Adrenal gland (tissue), 19 donors: ENCODE data around the gene TP53I3. TPM values are rescaled to one million over a fixed set of nuclear protein-coding genes. Genes with fewer than 3 reads are reported as not detected.

ENCODE experiments used
- DNase-seq, 7 donors: peaks; one replicate each; pipeline ENCODE4 v3.0.0-alpha.2; 2019 to 2020
- H3K27ac ChIP-seq, 5 donors: fragments of 200-600 bp; sonication (generic) in 4 of 5; 1 replicate in 3 of 5; 2 replicates in 2 of 5; pipeline versions ENCODE4 v1.5.1 to v1.8.0; 2016 to 2020; ENCODE audit warnings: mild to moderate bottlenecking in 1 of 5
- H3K27me3 ChIP-seq: fragments of 200-600 bp; 2 replicates; pipeline ENCODE4 v1.8.0; 2021
- H3K36me3 ChIP-seq, 2 donors: fragments of 200-600 bp; replicated peaks in 1 of 2; 1 replicate in 1 of 2; 2 replicates in 1 of 2; pipeline versions ENCODE4 v1.5.1 to v1.8.0; 2018 to 2022
- H3K4me1 ChIP-seq, 2 donors: fragments of 200-600 bp; replicated peaks in 1 of 2; 1 replicate in 1 of 2; 2 replicates in 1 of 2; pipeline versions ENCODE4 v1.5.1 to v1.8.0; 2018 to 2021
- H3K4me3 ChIP-seq, 4 donors: fragments of 200-600 bp; sonication (generic) in 3 of 4; one replicate each; pipeline ENCODE4 v1.5.1; 2016 to 2018
- H3K9me3 ChIP-seq, 3 donors: fragments of 200-600 bp; sonication (generic) in 1 of 3; replicated peaks in 1 of 3; 1 replicate in 2 of 3; 2 replicates in 1 of 3; pipeline versions ENCODE4 v1.5.1 to v1.8.0; 2016 to 2021
- POLR2A ChIP-seq, 2 donors: fragments of 450-650 bp; IDR thresholded peaks; one replicate each; pipeline ENCODE4 v1.6.1; 2017; ENCODE audit warnings: antibody characterized with exemption in 2 of 2, mild to moderate bottlenecking in 2 of 2, moderate library complexity in 1 of 2
- WGBS, 4 donors: extraction: QIAGEN DNeasy Blood & Tissue Kit in 2 of 4; methylation state at CpG; one replicate each; pipeline versions ENCODE4 v1.1.5 to v1.1.7; 2013 to 2017; 5-methylcytosine and 5-hydroxymethylcytosine counted together
- intact Hi-C, 2 donors: fragments of 100-400 bp; cut with DNase I; formaldehyde crosslinking; loops; one replicate each; pipeline versions ENCODE4 v1.14.1 to v1.15.0; 2022 to 2023
- long read RNA-seq, 10 donors: library from polyadenylated mRNA in 3 of 10; unstranded in 2 of 10; stranded (forward) in 1 of 10; transcript quantifications; one replicate each; pipeline ENCODE4 v2.0.0 and lab custom pipeline, GENCODE V29; 2021 to 2026
- polyA plus RNA-seq, 3 donors: library from polyadenylated mRNA; stranded (reverse); fragments of 200-250 nt in 2 of 3; fragments of 350-450 nt in 1 of 3; fragmentation: Illumina TruSeq in 1 of 3; extraction: RNeasy Lipid Tissue Mini Kit (QIAGEN cat#74804) in 1 of 3; gene quantifications; one replicate each; pipeline ENCODE4 v1.2.3, GENCODE V29; 2013 to 2014
- total RNA-seq, 9 donors: library from RNA; depleted of rRNA in 4 of 9; stranded (reverse); fragments of >200 nt in 4 of 9; fragments of 120-200 nt in 1 of 9; fragmentation: NEBNext Ultra II Directional in 1 of 9; extraction: Animal tissue kit (Norgen Biotek cat#: 25700) in 1 of 9; gene quantifications; one replicate each; pipeline versions ENCODE4 v1.1.0 to v1.2.4, GENCODE V29; 2013 to 2023
- TF ChIP-seq, protein P1 (sequence below), 6 experiments: fragments of 450-650 bp in 4 of 6; fragments of 200-600 bp in 2 of 6; sonication (generic) in 1 of 6; IDR thresholded peaks; 1 replicate in 5 of 6; 2 replicates in 1 of 6; pipeline versions ENCODE4 v1.5.1 to v1.8.0; 2016 to 2021; ENCODE audit warnings: antibody characterized with exemption in 6 of 6, mild to moderate bottlenecking in 2 of 6, moderate library complexity in 1 of 6
- donor health status: healthy with polysubstance abuse.
- donor health status: Bipolar disorder and iron deficiency.
- donor health status: DM: yes; HTN: yes; CAD: no.
- donor health status: DM: no; HTN: no; CAD: no.
- donor health status: DM: no; HTN: no; CAD: no.
- donor health status: DM: yes; HTN: yes; CAD: no.

TP53I3 gene, protein sequence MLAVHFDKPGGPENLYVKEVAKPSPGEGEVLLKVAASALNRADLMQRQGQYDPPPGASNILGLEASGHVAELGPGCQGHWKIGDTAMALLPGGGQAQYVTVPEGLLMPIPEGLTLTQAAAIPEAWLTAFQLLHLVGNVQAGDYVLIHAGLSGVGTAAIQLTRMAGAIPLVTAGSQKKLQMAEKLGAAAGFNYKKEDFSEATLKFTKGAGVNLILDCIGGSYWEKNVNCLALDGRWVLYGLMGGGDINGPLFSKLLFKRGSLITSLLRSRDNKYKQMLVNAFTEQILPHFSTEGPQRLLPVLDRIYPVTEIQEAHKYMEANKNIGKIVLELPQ
- total RNA-seq (10 to 100 TPM; 18.4 to 31.8 (median 26.9) TPM), polyA plus RNA-seq (10 to 100 TPM; 18.8 to 50.0 (median 48.4) TPM)
- long read RNA-seq, donor 1, transcript TP53I3-201 (5 exons, 1,998 nt): major isoform, 10 of 22 reads
- long read RNA-seq, donor 1, partial matches to known transcripts: 5 of 22 reads
- long read RNA-seq, donor 1, other reads (novel, unspliced or antisense): 0 of 22 reads
- long read RNA-seq, donor 2, partial matches to known transcripts: 0 of 4 reads
- long read RNA-seq, donor 2, other reads (novel, unspliced or antisense): 0 of 4 reads
- long read RNA-seq, donor 3, partial matches to known transcripts: 0 of 6 reads
- long read RNA-seq, donor 3, other reads (novel, unspliced or antisense): 0 of 6 reads
- long read RNA-seq, donor 4, transcript TP53I3-201 (5 exons, 1,998 nt): minor isoform, 7 of 28 reads
- long read RNA-seq, donor 4, transcript TP53I3-202 (6 exons, 1,635 nt): major isoform, 10 of 28 reads
- long read RNA-seq, donor 4, partial matches to known transcripts: 4 of 28 reads
- long read RNA-seq, donor 4, other reads (novel, unspliced or antisense): 2 of 28 reads
- long read RNA-seq, donor 5, transcript TP53I3-201 (5 exons, 1,998 nt): minor isoform, 5 of 36 reads
- long read RNA-seq, donor 5, transcript TP53I3-203 (4 exons, 747 nt): minor isoform, 6 of 36 reads
- long read RNA-seq, donor 5, transcript TP53I3-202 (6 exons, 1,635 nt): major isoform, 11 of 36 reads
- long read RNA-seq, donor 5, partial matches to known transcripts: 6 of 36 reads
- long read RNA-seq, donor 5, other reads (novel, unspliced or antisense): 4 of 36 reads
- long read RNA-seq, donor 6, transcript TP53I3-202 (6 exons, 1,635 nt): major isoform, 5 of 14 reads
- long read RNA-seq, donor 6, partial matches to known transcripts: 0 of 14 reads
- long read RNA-seq, donor 6, other reads (novel, unspliced or antisense): 3 of 14 reads
- long read RNA-seq, donor 7, partial matches to known transcripts: 0 of 4 reads
- long read RNA-seq, donor 7, other reads (novel, unspliced or antisense): 0 of 4 reads
- long read RNA-seq, donor 8, transcript TP53I3-202 (6 exons, 1,635 nt): major isoform, 6 of 9 reads
- long read RNA-seq, donor 8, partial matches to known transcripts: 0 of 9 reads
- long read RNA-seq, donor 8, other reads (novel, unspliced or antisense): 0 of 9 reads
- long read RNA-seq, donor 9, partial matches to known transcripts: 0 of 7 reads
- long read RNA-seq, donor 9, other reads (novel, unspliced or antisense): 0 of 7 reads
- long read RNA-seq, donor 10, partial matches to known transcripts: 0 of 5 reads
- long read RNA-seq, donor 10, other reads (novel, unspliced or antisense): 0 of 5 reads

- H3K36me3 ChIP-seq: peaks cover 0 to 21% of the 10 kb centered on the region in 2 donors
- TF ChIP-seq, protein P1, sequence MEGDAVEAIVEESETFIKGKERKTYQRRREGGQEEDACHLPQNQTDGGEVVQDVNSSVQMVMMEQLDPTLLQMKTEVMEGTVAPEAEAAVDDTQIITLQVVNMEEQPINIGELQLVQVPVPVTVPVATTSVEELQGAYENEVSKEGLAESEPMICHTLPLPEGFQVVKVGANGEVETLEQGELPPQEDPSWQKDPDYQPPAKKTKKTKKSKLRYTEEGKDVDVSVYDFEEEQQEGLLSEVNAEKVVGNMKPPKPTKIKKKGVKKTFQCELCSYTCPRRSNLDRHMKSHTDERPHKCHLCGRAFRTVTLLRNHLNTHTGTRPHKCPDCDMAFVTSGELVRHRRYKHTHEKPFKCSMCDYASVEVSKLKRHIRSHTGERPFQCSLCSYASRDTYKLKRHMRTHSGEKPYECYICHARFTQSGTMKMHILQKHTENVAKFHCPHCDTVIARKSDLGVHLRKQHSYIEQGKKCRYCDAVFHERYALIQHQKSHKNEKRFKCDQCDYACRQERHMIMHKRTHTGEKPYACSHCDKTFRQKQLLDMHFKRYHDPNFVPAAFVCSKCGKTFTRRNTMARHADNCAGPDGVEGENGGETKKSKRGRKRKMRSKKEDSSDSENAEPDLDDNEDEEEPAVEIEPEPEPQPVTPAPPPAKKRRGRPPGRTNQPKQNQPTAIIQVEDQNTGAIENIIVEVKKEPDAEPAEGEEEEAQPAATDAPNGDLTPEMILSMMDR (IDR thresholded peaks at IDR 0.05): peak; percentile 77 to 98 (median 94)
- TF ChIP-seq POLR2A (IDR thresholded peaks at IDR 0.05): peak; percentile 79 to 87
- WGBS, 4 donors: 0 to 2% (median 1%) methylated on average over 5 to 44 of the region's 44 CpGs
Measured at GRCh38 chr2:24084386-24085199, at the start of gene TP53I3. Gene TP53I3 (minus strand): TSS chr2:24084834. CDS start chr2:24084326, 508 bp downstream.

DNA sequence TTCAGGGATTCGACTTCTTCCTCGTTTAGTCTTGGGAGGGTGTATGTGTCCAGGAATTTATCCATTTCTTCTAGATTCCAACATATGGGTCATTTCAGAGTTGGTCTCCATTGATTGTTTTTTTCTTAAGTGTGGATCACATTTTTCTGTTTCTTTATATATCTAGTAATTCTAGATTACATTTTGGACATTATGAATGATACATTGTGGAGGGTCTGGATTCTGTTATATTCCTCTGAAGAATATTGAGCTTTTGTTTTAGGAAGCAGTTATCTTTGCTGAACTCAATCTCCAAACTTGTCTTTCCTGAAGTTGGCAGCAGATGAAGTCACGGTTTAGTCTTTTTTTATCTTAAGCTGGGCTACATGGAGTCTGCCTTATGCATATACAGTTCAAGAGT lies 47.9 kb upstream of the TP53I3 start:
- Histone ChIP-seq H3K4me3 (no peak overlapping the region), H3K4me1 (no peaks in the 10 kb centered on the region), H3K9me3 (no peaks in the 10 kb centered on the region), H3K27me3 (no peaks in the 10 kb centered on the region), H3K36me3 (no peaks in the 10 kb centered on the region), H3K27ac (no peak overlapping the region)
- intact Hi-C loops: no loop called here
- TF ChIP-seq, protein P1 (IDR thresholded peaks at IDR 0.05): no peak
- no peak for TF ChIP-seq POLR2A (IDR thresholded peaks at IDR 0.05)
- no peak for DNase-seq
- WGBS, 4 donors: 94 to 99% (median 95%) methylated on average over 3 of the region's 3 CpGs

More at GRCh38 chr2:24084386-24085199, at the start of gene TP53I3:
- peak; percentile 89 to 94 (median 92) for DNase-seq
- intact Hi-C loops: loop anchor here (10.0 kb wide), 1 partner anchor 260 kb away; no protein-coding TSS in a partner anchor
- peaks cover 6 to 19% of the 10 kb centered on the region in 2 donors for H3K4me1 ChIP-seq
- H3K4me3 ChIP-seq: peak within 1 kb of the TSS in 3 of 4 donors; percentile 47 to 68 (median 52)
- H3K27me3 ChIP-seq: no peaks in the 10 kb centered on the region
- peak within 1 kb of the TSS; percentile 45 to 95 (median 80) for H3K27ac ChIP-seq
- no peaks in the 10 kb centered on the region for H3K9me3 ChIP-seq

DNA sequence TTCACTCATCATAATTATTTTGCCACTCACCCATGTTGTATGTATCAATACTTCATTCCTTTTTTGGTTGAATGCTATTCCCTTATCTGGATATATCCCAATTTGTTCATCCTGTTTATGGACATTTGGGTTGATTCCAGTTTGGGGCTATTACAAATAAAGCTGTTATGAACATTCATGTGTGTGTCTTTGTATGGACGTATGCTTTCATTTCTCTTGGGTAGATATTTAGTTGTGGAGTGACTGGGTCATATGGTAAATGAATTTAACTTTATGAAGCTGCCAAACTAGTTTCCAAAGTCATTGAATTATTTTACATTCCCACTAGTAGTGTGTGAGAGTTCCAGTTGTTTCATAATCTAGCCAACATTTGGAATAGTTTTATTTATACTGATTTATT lies 41.3 kb upstream of the TP53I3 start:
- intact Hi-C loops: no loop called here
- no peaks in the 10 kb centered on the region for H3K9me3 ChIP-seq
- H3K36me3 ChIP-seq: no peaks in the 10 kb centered on the region
- TF ChIP-seq, protein P1 (IDR thresholded peaks at IDR 0.05): no peak
- no peak for TF ChIP-seq POLR2A (IDR thresholded peaks at IDR 0.05)
- no peaks in the 10 kb centered on the region for H3K27me3 ChIP-seq
- peaks cover 5 to 18% of the 10 kb centered on the region in 2 donors for H3K4me1 ChIP-seq
- H3K27ac ChIP-seq: no peak overlapping the region
- no peak for DNase-seq
- no peak overlapping the region for H3K4me3 ChIP-seq
- 62 to 80% (median 69%) methylated on average over 1 of the region's 1 CpG for WGBS, 4 donors
